K562 (cell line): ENCODE results near the gene PHF24. TPM values are rescaled to one million over a fixed set of nuclear protein-coding genes. Genes with fewer than 3 reads are reported as not detected.

Experiments
- ATAC-seq: fragments of 200-7000 bp; cut with Tn5 transposase; 3 replicates; pipeline ENCODE4 v1.9.1; 2020; ENCODE audit warnings: moderate library complexity
- Bru-seq: library from RNA; stranded (reverse); fragments of 400-500 nt; gene quantifications from one replicate; lab custom pipeline; 2021; lab: Mats Ljungman, UMichigan
- BruChase-seq, 2 experiments: library from RNA; stranded (reverse); fragments of 400-500 nt; gene quantifications; one replicate each; lab custom pipeline; 2021; lab: Mats Ljungman, UMichigan
- BruUV-seq: library from RNA; stranded (reverse); fragments of 400-500 nt; replicated peaks from 2 replicates; lab custom pipeline; 2021; lab: Mats Ljungman, UMichigan
- CTCF ChIA-PET: fragments of 300-600 bp; formaldehyde crosslinking; extraction: SDS; loops from one replicate; lab custom pipeline; 2021; ENCODE audit warnings: low intra/inter-chr PET ratio; lab: Yijun Ruan, JAX
- POLR2A ChIA-PET: fragments of 300-600, 350-650 bp; sonication (Branson Sonifier 250); formaldehyde crosslinking; extraction: SDS; loops from one replicate; lab custom pipeline; 2021; ENCODE audit warnings: antibody characterized with exemption, inconsistent platforms; lab: Yijun Ruan, JAX
- DNase-seq, 4 experiments: peaks; one replicate each; pipeline versions ENCODE4 v3.0.0 to v3.0.0-alpha.2; 2011 to 2018; ENCODE audit warnings: low spot score in 3 of 4, mixed read lengths in 3 of 4; ENCODE audit errors: extremely low read depth in 1 of 4
- FAIRE-seq: peaks from 2 replicates; lab custom pipeline; 2011; peaks lifted over from hg19 to GRCh38; lab: Jason Lieb, UNC
- H2AFZ ChIP-seq: 2 replicates; pipeline ENCODE4 v1.6.0; 2011; ENCODE audit warnings: low read depth, low read length, control low read depth, inconsistent platforms
- H3K27ac ChIP-seq: fragments of 200-600 bp; 3 replicates; pipeline ENCODE4 v1.8.0; 2011; ENCODE audit warnings: low read depth, mild to moderate bottlenecking, control low read depth, inconsistent platforms, low read length, moderate library complexity, mixed read lengths; ENCODE audit errors: extremely low read depth
- H3K27me3 ChIP-seq, 2 experiments: fragments of 300-600 bp in 1 of 2; 2 replicates in 1 of 2; 3 replicates in 1 of 2; pipeline versions ENCODE4 v1.6.0 to v1.8.0; 2011; ENCODE audit warnings: inconsistent platforms in 2 of 2, low read length in 2 of 2, mild to moderate bottlenecking in 1 of 2, mixed read lengths in 1 of 2, moderate library complexity in 1 of 2; ENCODE audit not compliant: control insufficient read depth in 2 of 2, insufficient read depth in 2 of 2
- H3K36me3 ChIP-seq: fragments of 300-600 bp; 3 replicates; pipeline ENCODE4 v1.8.0; 2011; ENCODE audit warnings: mild to moderate bottlenecking, low read length, inconsistent platforms; ENCODE audit not compliant: control insufficient read depth, insufficient read depth
- H3K4me1 ChIP-seq, 2 experiments: fragments of 200-600 bp in 1 of 2; replicated peaks in 1 of 2; 2 replicates in 1 of 2; 3 replicates in 1 of 2; pipeline versions ENCODE4 v1.5.1 to v1.8.0; 2011; ENCODE audit warnings: inconsistent platforms in 2 of 2, low read length in 2 of 2, mild to moderate bottlenecking in 1 of 2, mixed read lengths in 1 of 2, moderate library complexity in 1 of 2; ENCODE audit not compliant: control insufficient read depth in 2 of 2, insufficient read depth in 2 of 2
- H3K4me2 ChIP-seq: 2 replicates; pipeline ENCODE4 v1.6.1; 2011; ENCODE audit warnings: low read length, control low read depth, inconsistent platforms, mixed read lengths; ENCODE audit not compliant: insufficient read depth
- H3K4me3 ChIP-seq: fragments of 200-600 bp; sonication (generic), shearing (Covaris generic); 2 replicates; pipeline ENCODE4 v1.5.1; 2016; ENCODE audit warnings: control low read depth, inconsistent platforms
- H3K79me2 ChIP-seq: fragments of 200-600 bp; 3 replicates; pipeline ENCODE4 v1.8.0; 2011; ENCODE audit warnings: low read length, inconsistent platforms; ENCODE audit not compliant: control insufficient read depth, insufficient read depth
- H3K9ac ChIP-seq, 2 experiments: 2 replicates each; pipeline versions ENCODE4 v1.6.0 to v1.6.1; 2011; ENCODE audit warnings: low read depth in 2 of 2, low read length in 2 of 2, control low read depth in 1 of 2, inconsistent platforms in 1 of 2, mild to moderate bottlenecking in 1 of 2, mixed read lengths in 1 of 2; ENCODE audit not compliant: insufficient read depth in 1 of 2
- H3K9me1 ChIP-seq: one replicate; pipeline ENCODE4 v1.6.0; 2011; ENCODE audit warnings: inconsistent platforms, mild to moderate bottlenecking, low read length, moderate library complexity; ENCODE audit not compliant: control insufficient read depth, insufficient read depth
- H3K9me3 ChIP-seq: replicated peaks from 2 replicates; pipeline ENCODE4 v1.5.1; 2011; ENCODE audit warnings: low read depth, low read length, inconsistent platforms; ENCODE audit not compliant: control insufficient read depth, insufficient read depth
- H4K20me1 ChIP-seq: replicated peaks from 2 replicates; pipeline ENCODE4 v1.6.1; 2011; ENCODE audit warnings: low read length, inconsistent platforms, mixed read lengths; ENCODE audit not compliant: control insufficient read depth, insufficient read depth
- BCL6 ChIP-seq: fragments of 250-450 bp; sonication (Bioruptor Pico); IDR thresholded peaks from 2 replicates; pipeline ENCODE4 v1.4.0; 2020
- ETS1 ChIP-seq: conservative IDR thresholded peaks from 2 replicates; pipeline ENCODE4 v1.6.1; 2011; ENCODE audit warnings: low read depth, mild to moderate bottlenecking, low read length; ENCODE audit not compliant: control insufficient read depth
- EZH2 ChIP-seq: IDR thresholded peaks from 2 replicates; pipeline ENCODE4 v1.6.1; 2012; ENCODE audit warnings: low read depth, mild to moderate bottlenecking, inconsistent platforms, low read length, borderline replicate concordance
- MEIS2 ChIP-seq: fragments of 450-650 bp; IDR thresholded peaks from 2 replicates; pipeline ENCODE4 v1.6.1; 2014; ENCODE audit warnings: mild to moderate bottlenecking; ENCODE audit not compliant: partially characterized antibody
- TBP ChIP-seq: optimal IDR thresholded peaks from 2 replicates; pipeline ENCODE3; 2011; ENCODE audit warnings: low read depth, low read length, improper control_type of control experiment
- VEZF1 ChIP-seq: fragments of 200-800 bp; sonication (Bioruptor generic); IDR thresholded peaks from 2 replicates; pipeline ENCODE4 v1.6.1; 2017; ENCODE audit warnings: missing genetic modification characterization, missing compliant biosample characterization
- YY1 ChIP-seq, 3 experiments: IDR thresholded peaks; 2 replicates each; pipeline ENCODE4 v1.6.1; 2011; ENCODE audit warnings: low read length in 2 of 3, mild to moderate bottlenecking in 2 of 3, moderate library complexity in 2 of 3, borderline replicate concordance in 1 of 3, control low read depth in 1 of 3, low read depth in 1 of 3; ENCODE audit not compliant: insufficient read depth in 3 of 3, insufficient replicate concordance in 2 of 3, control insufficient read depth in 1 of 3, insufficient read length in 1 of 3; ENCODE audit errors: extremely low read depth in 1 of 3
- WGBS: fragments of 100-300 bp; shearing (Covaris generic); methylation state at CpG from one replicate; pipeline ENCODE4 v1.1.6; 2016; ENCODE audit warnings: low coverage, mixed read lengths; ENCODE audit not compliant: insufficient coverage; ENCODE audit errors: missing lambda C conversion rate; 5-methylcytosine and 5-hydroxymethylcytosine counted together
- in situ Hi-C: fragments of 300-500 bp; cut with MboI; formaldehyde crosslinking; loops from 4 replicates; pipeline ENCODE4 v1.15.0; 2018; ENCODE audit warnings: inconsistent platforms, mixed read lengths
- intact Hi-C: fragments of 100-400 bp; cut with micrococcal nuclease; formaldehyde crosslinking; loops from 2 replicates; pipeline ENCODE4 v1.14.2; 2022
- long read RNA-seq, 3 experiments: library from polyadenylated mRNA in 2 of 3; library from RNA in 1 of 3; unstranded in 2 of 3; stranded (forward) in 1 of 3; transcript quantifications; one replicate each; pipeline ENCODE4 v2.0.0, GENCODE V29; 2019 to 2022
- polyA minus RNA-seq, 3 experiments: library from RNA; depleted of rRNA, polyadenylated mRNA; stranded (reverse); fragments of >200 nt; gene quantifications; 2 replicates each; pipeline ENCODE4 v1.2.3, GENCODE V29; 2011
- polyA plus RNA-seq, 8 experiments: library from polyadenylated mRNA; depleted of rRNA in 4 of 8; stranded (reverse) in 5 of 8; unstranded in 3 of 8; fragments of >200 nt; fragmentation: Nextera tagmentation in 2 of 8; fragmentation: Illumina TruSeq in 1 of 8; extraction: Ambion mirVana in 2 of 8; extraction: Trizol in 1 of 8; gene quantifications; 2 replicates each; pipeline versions ENCODE4 v1.2.1 to v1.2.3, GENCODE V29; 2011 to 2014; ENCODE audit warnings: inconsistent platforms in 1 of 8, missing spikeins in 1 of 8
- total RNA-seq, 7 experiments: library from RNA; depleted of rRNA in 6 of 7; stranded (reverse); fragments of >200 nt in 6 of 7; fragmentation: Illumina TruSeq in 2 of 7; extraction: Trizol in 2 of 7; gene quantifications; 2 replicates each; pipeline versions ENCODE4 v1.2.1 to v1.2.3, GENCODE V29; 2011 to 2021; ENCODE audit warnings: low replicate concordance in 1 of 7
- TF ChIP-seq, protein P1 (sequence below): fragments of 450-650 bp; IDR thresholded peaks from 2 replicates; pipeline ENCODE4 v1.6.1; 2016; ENCODE audit warnings: borderline replicate concordance

Gene PHF24
- not detected in 2 replicates for total RNA-seq (2011; cell fraction: chromatin; rRNA removed; ENCODE audit: low replicate concordance)
- total RNA-seq (2011; cell fraction: nucleolus; rRNA removed), result not detected in 2 replicates
- total RNA-seq (2011; cell fraction: nucleoplasm; rRNA removed), result not detected in 2 replicates
- total RNA-seq (2014; rRNA removed), result not detected in 2 replicates
- not detected in 2 replicates for total RNA-seq (2014; rRNA removed; fragmentation: Illumina TruSeq; extraction: Trizol)
- not detected in 2 replicates for total RNA-seq (2015; rRNA removed; fragmentation: Illumina TruSeq; extraction: Trizol)
- total RNA-seq (2021), result not detected in 2 replicates
- 0.01 TPM in 2 replicates for polyA plus RNA-seq (2011; rRNA removed)
- not detected in 2 replicates for polyA plus RNA-seq (2011; cell fraction: cytosol; rRNA removed)
- polyA plus RNA-seq (2011; cell fraction: nucleus; rRNA removed), result 0.01 TPM in 1 of 2 replicates, not detected in the other
- 0.03 TPM in 1 of 2 replicates, not detected in the other for polyA plus RNA-seq (2012)
- not detected in 2 replicates for polyA plus RNA-seq (2014; fragmentation: Illumina TruSeq; extraction: Trizol)
- polyA plus RNA-seq (2014; fragmentation: Nextera tagmentation; extraction: Ambion mirVana), result not detected
- polyA plus RNA-seq (2014; rRNA removed), result 0.01 TPM in 1 of 2 replicates, not detected in the other
- not detected in 2 replicates for polyA minus RNA-seq (2011; rRNA and poly(A)+ RNA removed)
- polyA minus RNA-seq (2011; cell fraction: cytosol; rRNA and poly(A)+ RNA removed), result not detected in 2 replicates
- not detected in 2 replicates for polyA minus RNA-seq (2011; cell fraction: nucleus; rRNA and poly(A)+ RNA removed)
- not detected for Bru-seq, nascent RNA
- percentile 7 among the genes with signal in this experiment for BruChase-seq, experiment 1, labeled RNA remaining after a 2-hour chase
- BruChase-seq, experiment 2, labeled RNA remaining after a 6-hour chase, result not detected
- long read RNA-seq, experiment 1, result 0 reads
- long read RNA-seq, experiment 2, result 0 reads
- long read RNA-seq, experiment 3, result 0 reads

DNA sequence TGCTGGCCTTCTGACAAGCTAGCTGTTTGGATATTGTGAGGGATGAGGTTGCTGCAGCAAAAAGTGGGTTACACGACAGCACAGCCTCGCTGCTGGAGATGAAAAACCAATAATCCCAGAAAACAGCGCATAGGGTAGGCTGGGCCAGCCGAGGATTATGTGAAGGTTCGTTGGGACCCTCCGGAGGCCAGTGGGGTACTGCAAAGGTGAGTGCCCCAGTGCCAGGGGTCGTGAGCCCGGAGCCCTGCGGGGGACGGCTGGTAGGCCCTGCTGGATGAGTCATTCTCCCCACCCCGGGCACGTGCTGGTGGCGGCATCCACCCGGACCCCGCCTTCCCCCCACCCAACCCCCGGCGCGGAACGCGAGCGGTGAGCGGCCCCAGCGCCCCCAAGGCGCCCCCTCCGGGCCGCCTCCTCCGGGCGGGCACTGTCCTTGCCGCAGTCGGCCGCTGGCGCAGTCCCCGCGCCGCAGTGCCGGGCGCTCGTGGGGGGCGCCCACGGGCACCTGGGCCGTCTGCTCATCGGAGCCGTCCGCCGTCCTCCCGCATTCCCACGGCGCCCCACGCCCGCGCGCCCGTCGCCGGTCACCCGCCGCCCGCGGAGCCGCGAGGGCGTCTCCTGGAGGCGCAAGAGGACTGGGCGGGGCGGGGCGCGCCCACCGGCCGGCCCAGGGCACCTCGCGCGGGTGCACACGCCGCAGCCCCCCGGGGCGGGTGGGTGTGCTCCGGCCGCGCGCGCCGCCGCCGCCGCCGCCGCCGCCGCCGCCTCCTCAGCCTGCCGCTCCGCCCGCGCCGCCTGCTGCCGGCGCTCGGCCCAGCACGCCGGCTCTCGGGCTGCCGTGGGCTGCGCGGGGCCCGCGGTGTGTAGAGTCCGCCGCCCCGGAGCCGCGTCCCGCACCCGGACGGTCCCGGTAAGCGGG, at the start of gene PHF24:
Gene PHF24 (plus strand): TSS at position 794 of the 919 bp plus-strand sequence. CDS start 13,014 bp downstream, outside the sequence.
- peak within 1 kb of the TSS; percentile 19; the same call in 1 of the 2 replicates for H3K4me3 ChIP-seq
- peaks cover 15 to 20% of the 10 kb centered on the region in 2 experiments; a peak in 3 of 5 replicates for H3K27me3 ChIP-seq
- H3K4me2 ChIP-seq, result no peak within 1 kb of the TSS
- peak; percentile 90 for ATAC-seq
- CTCF ChIA-PET, result no interaction called here
- FAIRE-seq, result no peak
- no peaks in the 10 kb centered on the region for H3K79me2 ChIP-seq
- 19% methylated on average over 6 of the region's 116 CpGs for WGBS
- no peaks in the 10 kb centered on the region for H3K36me3 ChIP-seq
- H3K9me1 ChIP-seq, result no peaks in the 10 kb centered on the region
- DNase-seq, result peak; percentile 11 to 54 (median 30)
- H3K9me3 ChIP-seq, result no peaks in the 10 kb centered on the region
- POLR2A ChIA-PET, result no interaction called here
- no peaks in the 10 kb centered on the region; the same call in 1 of the 2 replicates for H4K20me1 ChIP-seq
- in situ Hi-C loops, result no loop called here
- no peak within 1 kb of the TSS for H2AFZ ChIP-seq
- BruUV-seq, result no TSS peak
- H3K9ac ChIP-seq, result peak within 1 kb of the TSS in 1 of 2 experiments; percentile 45; a peak in 2 of 4 replicates
- H3K4me1 ChIP-seq, result peaks cover 0 to 12% of the 10 kb centered on the region in 2 experiments; a peak in 2 of 5 replicates
- intact Hi-C loops, result no loop called here
- H3K27ac ChIP-seq, result no peak within 1 kb of the TSS
- no peak for TF ChIP-seq BCL6 (CRISPR knock-in tag)
- TF ChIP-seq MEIS2, result no peak
- TF ChIP-seq ETS1, result no peak
- TF ChIP-seq TBP, result no peak
- TF ChIP-seq EZH2, result no peak
- TF ChIP-seq, protein P1, sequence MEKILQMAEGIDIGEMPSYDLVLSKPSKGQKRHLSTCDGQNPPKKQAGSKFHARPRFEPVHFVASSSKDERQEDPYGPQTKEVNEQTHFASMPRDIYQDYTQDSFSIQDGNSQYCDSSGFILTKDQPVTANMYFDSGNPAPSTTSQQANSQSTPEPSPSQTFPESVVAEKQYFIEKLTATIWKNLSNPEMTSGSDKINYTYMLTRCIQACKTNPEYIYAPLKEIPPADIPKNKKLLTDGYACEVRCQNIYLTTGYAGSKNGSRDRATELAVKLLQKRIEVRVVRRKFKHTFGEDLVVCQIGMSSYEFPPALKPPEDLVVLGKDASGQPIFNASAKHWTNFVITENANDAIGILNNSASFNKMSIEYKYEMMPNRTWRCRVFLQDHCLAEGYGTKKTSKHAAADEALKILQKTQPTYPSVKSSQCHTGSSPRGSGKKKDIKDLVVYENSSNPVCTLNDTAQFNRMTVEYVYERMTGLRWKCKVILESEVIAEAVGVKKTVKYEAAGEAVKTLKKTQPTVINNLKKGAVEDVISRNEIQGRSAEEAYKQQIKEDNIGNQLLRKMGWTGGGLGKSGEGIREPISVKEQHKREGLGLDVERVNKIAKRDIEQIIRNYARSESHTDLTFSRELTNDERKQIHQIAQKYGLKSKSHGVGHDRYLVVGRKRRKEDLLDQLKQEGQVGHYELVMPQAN, result no peak
- no peak for TF ChIP-seq YY1 (IDR thresholded peaks at IDR 0.05; ENCODE audit: borderline replicate concordance in 1 of 3, control insufficient read depth in 1 of 3, extremely low read depth in 1 of 3, insufficient read depth in 3 of 3, insufficient read length in 1 of 3, insufficient replicate concordance in 2 of 3, low read depth in 1 of 3, low read length in 2 of 3)
- TF ChIP-seq VEZF1, result 0 out of 2 replicates have a peak, but pooled peaks have one; percentile 17
